ENCODE measurements around the gene OPN4. TPM values are rescaled to one million over a fixed set of nuclear protein-coding genes. Genes with fewer than 3 reads are reported as not detected.
A peak's percentile ranks its signal among the peaks of the same experiment; 100 is the strongest.

The OPN4 gene
- polyA plus RNA-seq (2011; rRNA removed) (not detected in 2 replicates), polyA plus RNA-seq (2017; fragmentation: RNase III; extraction: RNeasy Plus Mini Kit Qiagen cat#74134 plus additional on column Dnase treatment) (not detected in 3 replicates), polyA minus RNA-seq (2011; rRNA and poly(A)+ RNA removed) (not detected in 2 replicates)
- polyA plus RNA-seq (2012; cell fraction: cytosol; rRNA removed) = not detected in 2 replicates
- not detected in 2 replicates for polyA plus RNA-seq (2012; cell fraction: nucleus; rRNA removed)

GRCh38 chr10:86654411-86655172 is at the start of gene OPN4:
Gene OPN4, plus strand, starts transcription at chr10:86654547. Its CDS starts 237 bp downstream, at chr10:86654784.
- DNase-seq (ENCODE audit: low read depth in 1 of 2, low spot score in 1 of 2) (no peak), FAIRE-seq (no peak), ATAC-seq (peak; percentile 8 to 14; a peak in 1 of 6 replicates)
- POLR2A ChIA-PET = interaction anchor here (0.6 to 1.5 kb wide), 2 partner anchors 9 to 64 kb away, joined by 3 to 6 read pairs; no protein-coding TSS in a partner anchor
- no peak within 1 kb of the TSS for H3K27ac ChIP-seq
- no peaks in the 10 kb centered on the region for H3K9me3 ChIP-seq
- CTCF ChIA-PET = interaction anchor here (1.0 to 3.5 kb wide), 3 partner anchors 8 to 33 kb away, joined by 3 to 10 read pairs (median 3); no protein-coding TSS in a partner anchor
- H3K4me1 ChIP-seq = peaks cover 4% of the 10 kb centered on the region
- 79% methylated on average over 13 of the region's 17 CpGs for WGBS (ENCODE audit: missing lambda C conversion rate)
- no peak within 1 kb of the TSS for H3K4me2 ChIP-seq
- no peak within 1 kb of the TSS for H3K4me3 ChIP-seq
- TF ChIP-seq NR3C1 (IDR thresholded peaks at IDR 0.05) (no peak), KDM5A (IDR thresholded peaks at IDR 0.05) (no peak), GATA3 (IDR thresholded peaks at IDR 0.05; ENCODE audit: borderline replicate concordance) (no peak), NFE2L2 (conservative IDR thresholded peaks at IDR 0.05; ENCODE audit: low read length) (no peak), FOXS1 (CRISPR knock-in tag; IDR thresholded peaks at IDR 0.05) (no peak), RARB (CRISPR knock-in tag; IDR thresholded peaks at IDR 0.05) (no peak), CTCF (IDR thresholded peaks at IDR 0.05) (no peak), ESRRA (IDR thresholded peaks at IDR 0.05; ENCODE audit: borderline replicate concordance, low read length) (no peak), KDM1A (IDR thresholded peaks at IDR 0.05; ENCODE audit: low read depth) (no peak), HMGXB4 (CRISPR knock-in tag; IDR thresholded peaks at IDR 0.05; ENCODE audit: borderline replicate concordance) (no peak), CHD2 (IDR thresholded peaks at IDR 0.05; ENCODE audit: low read length, partially characterized antibody) (no peak), HDAC2 (IDR thresholded peaks at IDR 0.05) (no peak), RNF2 (IDR thresholded peaks at IDR 0.05; ENCODE audit: borderline replicate concordance, low read depth) (no peak), MYC (IDR thresholded peaks at IDR 0.05; ENCODE audit: borderline replicate concordance, low read length) (no peak), EHMT2 (IDR thresholded peaks at IDR 0.05; ENCODE audit: low read depth) (no peak), RFX5 (IDR thresholded peaks at IDR 0.05) (no peak)

- Histone ChIP-seq H3K27ac (no peak overlapping the region), H3K9me3 (peaks cover 12% of the 10 kb centered on the region; the same call in 1 of the 3 replicates), H3K4me1 (no peaks in the 10 kb centered on the region; the same call in 2 of the 3 replicates), H3K4me2 (no peak overlapping the region), H3K4me3 (no peak overlapping the region)
- no peak for ATAC-seq
- ChIA-PET POLR2A (no interaction called here), CTCF (interaction anchor here (1.5 kb wide), 1 partner anchor 21 kb away, joined by 4 read pairs; no protein-coding TSS in a partner anchor)
- TF ChIP-seq SMC3 (IDR thresholded peaks at IDR 0.05) = no peak
- TF ChIP-seq NPAS2 (CRISPR knock-in tag; IDR thresholded peaks at IDR 0.05; ENCODE audit: borderline replicate concordance) = no peak
- no peak for TF ChIP-seq PHF8 (IDR thresholded peaks at IDR 0.05; ENCODE audit: borderline replicate concordance, low read depth)
- FAIRE-seq = no peak
- DNase-seq (ENCODE audit: low read depth in 1 of 2, low spot score in 1 of 2) = no peak
Measured at GRCh38 chr10:86607674-86608073, 46.7 kb upstream of the OPN4 start.

GRCh38 chr10:86609920-86610319 is 44.4 kb upstream of the OPN4 start:
- Histone ChIP-seq H3K27ac (no peak overlapping the region), H3K9me3 (peaks cover 12% of the 10 kb centered on the region; the same call in 1 of the 3 replicates), H3K4me1 (no peaks in the 10 kb centered on the region), H3K4me2 (no peak overlapping the region), H3K4me3 (no peak overlapping the region)
- ChIA-PET CTCF (interaction anchor here (1.3 kb wide), 1 partner anchor 16 kb away, joined by 3 read pairs; no protein-coding TSS in a partner anchor), POLR2A (no interaction called here)
- ATAC-seq (no peak), FAIRE-seq (no peak), DNase-seq (ENCODE audit: low read depth in 1 of 2, low spot score in 1 of 2) (no peak)
- TF ChIP-seq MAFK (IDR thresholded peaks at IDR 0.05; ENCODE audit: partially characterized antibody) (peak; percentile 83), POLR2AphosphoS2 (conservative IDR thresholded peaks at IDR 0.05; ENCODE audit: low read length) (no peak)

All from A549 (cell line).